K562 (cell line): ENCODE data around the gene NLRX1.

Source experiments
- ARHGAP35 ChIP-seq: fragments of 450-650 bp; IDR thresholded peaks from 2 replicates; pipeline ENCODE4 v1.6.1; 2018; ENCODE audit not compliant: partially characterized antibody
- L3MBTL2 ChIP-seq: fragments of 450-650 bp; IDR thresholded peaks from 2 replicates; pipeline ENCODE4 v1.6.1; 2016; ENCODE audit warnings: mild to moderate bottlenecking, moderate library complexity
- NFXL1 ChIP-seq: fragments of 450-650 bp; formaldehyde crosslinking; IDR thresholded peaks from 2 replicates; pipeline ENCODE4 v1.4.0; 2021; ENCODE audit warnings: mild to moderate bottlenecking
- POLR2A ChIP-seq: fragments of 450-650 bp; conservative IDR thresholded peaks from 2 replicates; pipeline ENCODE4 v1.6.1; 2016
- POU5F1 ChIP-seq: fragments of 150-350 bp; IDR thresholded peaks from 2 replicates; pipeline ENCODE4 v1.6.1; 2014; ENCODE audit warnings: borderline replicate concordance, low read length, low read depth, mild to moderate bottlenecking; ENCODE audit not compliant: partially characterized antibody
- PTRF ChIP-seq: fragments of 450-650 bp; IDR thresholded peaks from 2 replicates; pipeline ENCODE4 v1.6.1; 2016; ENCODE audit warnings: mild to moderate bottlenecking, missing genetic modification characterization, missing compliant biosample characterization
- SMAD1 ChIP-seq: fragments of 150-350 bp; IDR thresholded peaks from 2 replicates; pipeline ENCODE4 v1.6.1; 2014; ENCODE audit warnings: low read length, low read depth; ENCODE audit not compliant: partially characterized antibody
- ZNF764 ChIP-seq: fragments of 250-450 bp; sonication (Bioruptor Pico); IDR thresholded peaks from 2 replicates; pipeline ENCODE4 v1.4.0; 2020; ENCODE audit warnings: low read depth, mild to moderate bottlenecking, moderate library complexity
- TF ChIP-seq, protein P1 (sequence below): fragments of 450-650 bp; formaldehyde crosslinking; IDR thresholded peaks from 2 replicates; pipeline ENCODE4 v1.4.0; 2020; ENCODE audit warnings: mild to moderate bottlenecking, mixed read lengths
- TF ChIP-seq, protein P2 (sequence below): fragments of 450-650 bp; IDR thresholded peaks from 2 replicates; pipeline ENCODE4 v1.6.1; 2016; ENCODE audit warnings: mild to moderate bottlenecking, moderate library complexity
- TF ChIP-seq, protein P3 (sequence below), 3 experiments: IDR thresholded peaks in 2 of 3; conservative IDR thresholded peaks in 1 of 3; 2 replicates each; pipeline ENCODE4 v1.5.1; 2011 to 2012; ENCODE audit warnings: low read length in 3 of 3, mild to moderate bottlenecking in 3 of 3, control low read depth in 2 of 3, improper control_type of control experiment in 1 of 3, inconsistent platforms in 1 of 3, low read depth in 1 of 3, mixed read lengths in 1 of 3, moderate library complexity in 1 of 3; ENCODE audit not compliant: insufficient read depth in 2 of 3
- TF ChIP-seq, protein P4 (sequence below): fragments of 150-350 bp; conservative IDR thresholded peaks from 2 replicates; pipeline ENCODE4 v1.6.1; 2014; ENCODE audit warnings: low read length
- TF ChIP-seq, protein P5 (sequence below): sonication (generic); formaldehyde crosslinking; IDR thresholded peaks from 2 replicates; pipeline ENCODE4 v1.5.0; 2020; ENCODE audit warnings: missing genetic modification reagents

DNA sequence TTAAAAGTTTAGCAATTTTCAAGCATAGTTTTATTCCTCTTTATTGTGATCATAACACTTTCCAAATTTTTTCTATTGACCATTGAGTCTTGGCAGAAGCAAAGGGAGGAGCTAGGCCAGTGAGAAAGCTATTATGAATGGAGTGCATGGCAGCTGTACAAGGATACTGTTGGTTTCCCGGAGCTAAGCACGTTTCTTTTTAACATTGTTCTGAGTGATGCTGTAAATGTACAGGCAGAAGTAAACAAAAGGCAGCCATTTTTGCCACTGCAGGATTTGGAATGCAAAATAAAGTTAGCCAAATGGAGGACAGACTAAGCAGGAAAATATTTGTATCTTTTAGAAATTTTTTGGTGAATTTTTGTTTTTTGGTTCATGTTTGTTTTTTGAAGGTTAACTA is 53.8 kb downstream of the NLRX1 start:
- TF ChIP-seq, protein P1, sequence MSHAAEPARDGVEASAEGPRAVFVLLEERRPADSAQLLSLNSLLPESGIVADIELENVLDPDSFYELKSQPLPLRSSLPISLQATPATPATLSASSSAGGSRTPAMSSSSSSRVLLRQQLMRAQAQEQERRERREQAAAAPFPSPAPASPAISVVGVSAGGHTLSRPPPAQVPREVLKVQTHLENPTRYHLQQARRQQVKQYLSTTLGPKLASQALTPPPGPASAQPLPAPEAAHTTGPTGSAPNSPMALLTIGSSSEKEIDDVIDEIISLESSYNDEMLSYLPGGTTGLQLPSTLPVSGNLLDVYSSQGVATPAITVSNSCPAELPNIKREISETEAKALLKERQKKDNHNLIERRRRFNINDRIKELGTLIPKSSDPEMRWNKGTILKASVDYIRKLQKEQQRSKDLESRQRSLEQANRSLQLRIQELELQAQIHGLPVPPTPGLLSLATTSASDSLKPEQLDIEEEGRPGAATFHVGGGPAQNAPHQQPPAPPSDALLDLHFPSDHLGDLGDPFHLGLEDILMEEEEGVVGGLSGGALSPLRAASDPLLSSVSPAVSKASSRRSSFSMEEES (CRISPR knock-in tag) = no peak
- TF ChIP-seq, protein P2, sequence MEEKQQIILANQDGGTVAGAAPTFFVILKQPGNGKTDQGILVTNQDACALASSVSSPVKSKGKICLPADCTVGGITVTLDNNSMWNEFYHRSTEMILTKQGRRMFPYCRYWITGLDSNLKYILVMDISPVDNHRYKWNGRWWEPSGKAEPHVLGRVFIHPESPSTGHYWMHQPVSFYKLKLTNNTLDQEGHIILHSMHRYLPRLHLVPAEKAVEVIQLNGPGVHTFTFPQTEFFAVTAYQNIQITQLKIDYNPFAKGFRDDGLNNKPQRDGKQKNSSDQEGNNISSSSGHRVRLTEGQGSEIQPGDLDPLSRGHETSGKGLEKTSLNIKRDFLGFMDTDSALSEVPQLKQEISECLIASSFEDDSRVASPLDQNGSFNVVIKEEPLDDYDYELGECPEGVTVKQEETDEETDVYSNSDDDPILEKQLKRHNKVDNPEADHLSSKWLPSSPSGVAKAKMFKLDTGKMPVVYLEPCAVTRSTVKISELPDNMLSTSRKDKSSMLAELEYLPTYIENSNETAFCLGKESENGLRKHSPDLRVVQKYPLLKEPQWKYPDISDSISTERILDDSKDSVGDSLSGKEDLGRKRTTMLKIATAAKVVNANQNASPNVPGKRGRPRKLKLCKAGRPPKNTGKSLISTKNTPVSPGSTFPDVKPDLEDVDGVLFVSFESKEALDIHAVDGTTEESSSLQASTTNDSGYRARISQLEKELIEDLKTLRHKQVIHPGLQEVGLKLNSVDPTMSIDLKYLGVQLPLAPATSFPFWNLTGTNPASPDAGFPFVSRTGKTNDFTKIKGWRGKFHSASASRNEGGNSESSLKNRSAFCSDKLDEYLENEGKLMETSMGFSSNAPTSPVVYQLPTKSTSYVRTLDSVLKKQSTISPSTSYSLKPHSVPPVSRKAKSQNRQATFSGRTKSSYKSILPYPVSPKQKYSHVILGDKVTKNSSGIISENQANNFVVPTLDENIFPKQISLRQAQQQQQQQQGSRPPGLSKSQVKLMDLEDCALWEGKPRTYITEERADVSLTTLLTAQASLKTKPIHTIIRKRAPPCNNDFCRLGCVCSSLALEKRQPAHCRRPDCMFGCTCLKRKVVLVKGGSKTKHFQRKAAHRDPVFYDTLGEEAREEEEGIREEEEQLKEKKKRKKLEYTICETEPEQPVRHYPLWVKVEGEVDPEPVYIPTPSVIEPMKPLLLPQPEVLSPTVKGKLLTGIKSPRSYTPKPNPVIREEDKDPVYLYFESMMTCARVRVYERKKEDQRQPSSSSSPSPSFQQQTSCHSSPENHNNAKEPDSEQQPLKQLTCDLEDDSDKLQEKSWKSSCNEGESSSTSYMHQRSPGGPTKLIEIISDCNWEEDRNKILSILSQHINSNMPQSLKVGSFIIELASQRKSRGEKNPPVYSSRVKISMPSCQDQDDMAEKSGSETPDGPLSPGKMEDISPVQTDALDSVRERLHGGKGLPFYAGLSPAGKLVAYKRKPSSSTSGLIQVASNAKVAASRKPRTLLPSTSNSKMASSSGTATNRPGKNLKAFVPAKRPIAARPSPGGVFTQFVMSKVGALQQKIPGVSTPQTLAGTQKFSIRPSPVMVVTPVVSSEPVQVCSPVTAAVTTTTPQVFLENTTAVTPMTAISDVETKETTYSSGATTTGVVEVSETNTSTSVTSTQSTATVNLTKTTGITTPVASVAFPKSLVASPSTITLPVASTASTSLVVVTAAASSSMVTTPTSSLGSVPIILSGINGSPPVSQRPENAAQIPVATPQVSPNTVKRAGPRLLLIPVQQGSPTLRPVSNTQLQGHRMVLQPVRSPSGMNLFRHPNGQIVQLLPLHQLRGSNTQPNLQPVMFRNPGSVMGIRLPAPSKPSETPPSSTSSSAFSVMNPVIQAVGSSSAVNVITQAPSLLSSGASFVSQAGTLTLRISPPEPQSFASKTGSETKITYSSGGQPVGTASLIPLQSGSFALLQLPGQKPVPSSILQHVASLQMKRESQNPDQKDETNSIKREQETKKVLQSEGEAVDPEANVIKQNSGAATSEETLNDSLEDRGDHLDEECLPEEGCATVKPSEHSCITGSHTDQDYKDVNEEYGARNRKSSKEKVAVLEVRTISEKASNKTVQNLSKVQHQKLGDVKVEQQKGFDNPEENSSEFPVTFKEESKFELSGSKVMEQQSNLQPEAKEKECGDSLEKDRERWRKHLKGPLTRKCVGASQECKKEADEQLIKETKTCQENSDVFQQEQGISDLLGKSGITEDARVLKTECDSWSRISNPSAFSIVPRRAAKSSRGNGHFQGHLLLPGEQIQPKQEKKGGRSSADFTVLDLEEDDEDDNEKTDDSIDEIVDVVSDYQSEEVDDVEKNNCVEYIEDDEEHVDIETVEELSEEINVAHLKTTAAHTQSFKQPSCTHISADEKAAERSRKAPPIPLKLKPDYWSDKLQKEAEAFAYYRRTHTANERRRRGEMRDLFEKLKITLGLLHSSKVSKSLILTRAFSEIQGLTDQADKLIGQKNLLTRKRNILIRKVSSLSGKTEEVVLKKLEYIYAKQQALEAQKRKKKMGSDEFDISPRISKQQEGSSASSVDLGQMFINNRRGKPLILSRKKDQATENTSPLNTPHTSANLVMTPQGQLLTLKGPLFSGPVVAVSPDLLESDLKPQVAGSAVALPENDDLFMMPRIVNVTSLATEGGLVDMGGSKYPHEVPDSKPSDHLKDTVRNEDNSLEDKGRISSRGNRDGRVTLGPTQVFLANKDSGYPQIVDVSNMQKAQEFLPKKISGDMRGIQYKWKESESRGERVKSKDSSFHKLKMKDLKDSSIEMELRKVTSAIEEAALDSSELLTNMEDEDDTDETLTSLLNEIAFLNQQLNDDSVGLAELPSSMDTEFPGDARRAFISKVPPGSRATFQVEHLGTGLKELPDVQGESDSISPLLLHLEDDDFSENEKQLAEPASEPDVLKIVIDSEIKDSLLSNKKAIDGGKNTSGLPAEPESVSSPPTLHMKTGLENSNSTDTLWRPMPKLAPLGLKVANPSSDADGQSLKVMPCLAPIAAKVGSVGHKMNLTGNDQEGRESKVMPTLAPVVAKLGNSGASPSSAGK = no peak
- TF ChIP-seq NFXL1 (CRISPR knock-in tag) (no peak), PTRF (no peak), SMAD1 (no peak), POLR2A (no peak), L3MBTL2 (no peak), ARHGAP35 (no peak), POU5F1 (no peak), ZNF764 (CRISPR knock-in tag) (no peak)
- TF ChIP-seq, protein P3, sequence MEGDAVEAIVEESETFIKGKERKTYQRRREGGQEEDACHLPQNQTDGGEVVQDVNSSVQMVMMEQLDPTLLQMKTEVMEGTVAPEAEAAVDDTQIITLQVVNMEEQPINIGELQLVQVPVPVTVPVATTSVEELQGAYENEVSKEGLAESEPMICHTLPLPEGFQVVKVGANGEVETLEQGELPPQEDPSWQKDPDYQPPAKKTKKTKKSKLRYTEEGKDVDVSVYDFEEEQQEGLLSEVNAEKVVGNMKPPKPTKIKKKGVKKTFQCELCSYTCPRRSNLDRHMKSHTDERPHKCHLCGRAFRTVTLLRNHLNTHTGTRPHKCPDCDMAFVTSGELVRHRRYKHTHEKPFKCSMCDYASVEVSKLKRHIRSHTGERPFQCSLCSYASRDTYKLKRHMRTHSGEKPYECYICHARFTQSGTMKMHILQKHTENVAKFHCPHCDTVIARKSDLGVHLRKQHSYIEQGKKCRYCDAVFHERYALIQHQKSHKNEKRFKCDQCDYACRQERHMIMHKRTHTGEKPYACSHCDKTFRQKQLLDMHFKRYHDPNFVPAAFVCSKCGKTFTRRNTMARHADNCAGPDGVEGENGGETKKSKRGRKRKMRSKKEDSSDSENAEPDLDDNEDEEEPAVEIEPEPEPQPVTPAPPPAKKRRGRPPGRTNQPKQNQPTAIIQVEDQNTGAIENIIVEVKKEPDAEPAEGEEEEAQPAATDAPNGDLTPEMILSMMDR (IDR thresholded peaks at IDR 0.05 in 2 of 3, conservative IDR thresholded peaks at IDR 0.05 in 1 of 3; ENCODE audit: insufficient read depth in 2 of 3, low read depth in 1 of 3, low read length in 3 of 3) = no peak
- TF ChIP-seq, protein P4, sequence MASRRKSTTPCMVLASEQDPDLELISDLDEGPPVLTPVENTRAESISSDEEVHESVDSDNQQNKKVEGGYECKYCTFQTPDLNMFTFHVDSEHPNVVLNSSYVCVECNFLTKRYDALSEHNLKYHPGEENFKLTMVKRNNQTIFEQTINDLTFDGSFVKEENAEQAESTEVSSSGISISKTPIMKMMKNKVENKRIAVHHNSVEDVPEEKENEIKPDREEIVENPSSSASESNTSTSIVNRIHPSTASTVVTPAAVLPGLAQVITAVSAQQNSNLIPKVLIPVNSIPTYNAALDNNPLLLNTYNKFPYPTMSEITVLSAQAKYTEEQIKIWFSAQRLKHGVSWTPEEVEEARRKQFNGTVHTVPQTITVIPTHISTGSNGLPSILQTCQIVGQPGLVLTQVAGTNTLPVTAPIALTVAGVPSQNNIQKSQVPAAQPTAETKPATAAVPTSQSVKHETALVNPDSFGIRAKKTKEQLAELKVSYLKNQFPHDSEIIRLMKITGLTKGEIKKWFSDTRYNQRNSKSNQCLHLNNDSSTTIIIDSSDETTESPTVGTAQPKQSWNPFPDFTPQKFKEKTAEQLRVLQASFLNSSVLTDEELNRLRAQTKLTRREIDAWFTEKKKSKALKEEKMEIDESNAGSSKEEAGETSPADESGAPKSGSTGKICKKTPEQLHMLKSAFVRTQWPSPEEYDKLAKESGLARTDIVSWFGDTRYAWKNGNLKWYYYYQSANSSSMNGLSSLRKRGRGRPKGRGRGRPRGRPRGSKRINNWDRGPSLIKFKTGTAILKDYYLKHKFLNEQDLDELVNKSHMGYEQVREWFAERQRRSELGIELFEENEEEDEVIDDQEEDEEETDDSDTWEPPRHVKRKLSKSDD = no peak
- TF ChIP-seq, protein P5, sequence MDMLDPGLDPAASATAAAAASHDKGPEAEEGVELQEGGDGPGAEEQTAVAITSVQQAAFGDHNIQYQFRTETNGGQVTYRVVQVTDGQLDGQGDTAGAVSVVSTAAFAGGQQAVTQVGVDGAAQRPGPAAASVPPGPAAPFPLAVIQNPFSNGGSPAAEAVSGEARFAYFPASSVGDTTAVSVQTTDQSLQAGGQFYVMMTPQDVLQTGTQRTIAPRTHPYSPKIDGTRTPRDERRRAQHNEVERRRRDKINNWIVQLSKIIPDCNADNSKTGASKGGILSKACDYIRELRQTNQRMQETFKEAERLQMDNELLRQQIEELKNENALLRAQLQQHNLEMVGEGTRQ (CRISPR knock-in tag) = no peak
